BLaER1 treated with 17β-estradiol and CSF1 and Interleukin-3, amounts not matched to agents 10 nM and 100 nM (cell line): ENCODE measurements around the gene TGFBR2.

Experiments used
- H3K27ac ChIP-seq, 11 experiments: shearing (Covaris generic); formaldehyde crosslinking; 2 replicates each; pipeline ENCODE4 v1.8.1; 2022
- H3K27me3 ChIP-seq, 11 experiments: shearing (Covaris generic); formaldehyde crosslinking; 2 replicates each; pipeline ENCODE4 v1.8.1; 2022
- H3K36me3 ChIP-seq, 11 experiments: shearing (Covaris generic); formaldehyde crosslinking; 2 replicates each; pipeline ENCODE4 v1.8.1; 2022
- H3K4me1 ChIP-seq, 10 experiments: shearing (Covaris generic); formaldehyde crosslinking; 2 replicates each; pipeline ENCODE4 v1.8.1; 2022
- H3K4me2 ChIP-seq, 11 experiments: shearing (Covaris generic); formaldehyde crosslinking; 2 replicates each; pipeline ENCODE4 v1.8.1; 2022
- H3K4me3 ChIP-seq, 10 experiments: shearing (Covaris generic); formaldehyde crosslinking; 2 replicates each; pipeline ENCODE4 v1.8.1; 2022
- H3K9ac ChIP-seq, 11 experiments: shearing (Covaris generic); formaldehyde crosslinking; 2 replicates each; pipeline ENCODE4 v1.8.1; 2022
- H3K9me3 ChIP-seq, 11 experiments: shearing (Covaris generic); formaldehyde crosslinking; replicated peaks in 1 of 11; 2 replicates each; pipeline ENCODE4 v1.8.1; 2022
- H4K20me1 ChIP-seq, 11 experiments: shearing (Covaris generic); formaldehyde crosslinking; 2 replicates each; pipeline ENCODE4 v1.8.1; 2022
- Cebpa-rat ChIP-seq, 11 experiments: shearing (Covaris generic); IDR thresholded peaks; 2 replicates each; pipeline ENCODE4 v1.8.1; 2022

Gene TGFBR2

DNA sequence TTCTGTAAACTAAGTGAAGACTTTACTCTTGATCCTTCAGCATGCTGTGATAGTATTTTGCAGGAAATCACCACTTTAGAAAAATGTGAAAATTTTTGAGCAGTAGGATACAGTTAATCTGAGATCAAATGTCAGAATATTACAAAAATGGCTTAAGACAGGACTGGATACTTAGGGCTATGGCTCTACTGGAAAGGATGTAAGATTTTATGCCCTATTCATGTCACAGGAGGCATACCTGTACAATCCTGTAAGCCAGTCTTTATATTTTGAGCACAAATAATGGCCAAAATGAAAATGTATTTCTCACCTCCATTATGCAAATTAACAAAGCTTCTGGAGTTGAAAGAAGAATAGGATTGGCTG is 8.6 kb upstream of the TGFBR2 start:
- no peak overlapping the region for H3K9ac ChIP-seq
- no peak overlapping the region; a peak in 1 of 22 replicates for H3K27ac ChIP-seq
- H4K20me1 ChIP-seq: no peaks in the 10 kb centered on the region
- H3K4me1 ChIP-seq: peaks cover 38 to 58% (median 47%) of the 10 kb centered on the region in 10 experiments
- H3K4me2 ChIP-seq: peak overlapping the region in 6 of 11 experiments; percentile 4 to 31 (median 10); a peak in 5 of 22 replicates
- no peak overlapping the region for H3K4me3 ChIP-seq
- TF ChIP-seq Cebpa-rat (IDR thresholded peaks at IDR 0.05): no peak
- peaks cover 0 to 30% (median 17%) of the 10 kb centered on the region in 11 experiments; a peak in 17 of 22 replicates for H3K9me3 ChIP-seq
- H3K36me3 ChIP-seq: no peaks in the 10 kb centered on the region
- no peaks in the 10 kb centered on the region for H3K27me3 ChIP-seq

DNA sequence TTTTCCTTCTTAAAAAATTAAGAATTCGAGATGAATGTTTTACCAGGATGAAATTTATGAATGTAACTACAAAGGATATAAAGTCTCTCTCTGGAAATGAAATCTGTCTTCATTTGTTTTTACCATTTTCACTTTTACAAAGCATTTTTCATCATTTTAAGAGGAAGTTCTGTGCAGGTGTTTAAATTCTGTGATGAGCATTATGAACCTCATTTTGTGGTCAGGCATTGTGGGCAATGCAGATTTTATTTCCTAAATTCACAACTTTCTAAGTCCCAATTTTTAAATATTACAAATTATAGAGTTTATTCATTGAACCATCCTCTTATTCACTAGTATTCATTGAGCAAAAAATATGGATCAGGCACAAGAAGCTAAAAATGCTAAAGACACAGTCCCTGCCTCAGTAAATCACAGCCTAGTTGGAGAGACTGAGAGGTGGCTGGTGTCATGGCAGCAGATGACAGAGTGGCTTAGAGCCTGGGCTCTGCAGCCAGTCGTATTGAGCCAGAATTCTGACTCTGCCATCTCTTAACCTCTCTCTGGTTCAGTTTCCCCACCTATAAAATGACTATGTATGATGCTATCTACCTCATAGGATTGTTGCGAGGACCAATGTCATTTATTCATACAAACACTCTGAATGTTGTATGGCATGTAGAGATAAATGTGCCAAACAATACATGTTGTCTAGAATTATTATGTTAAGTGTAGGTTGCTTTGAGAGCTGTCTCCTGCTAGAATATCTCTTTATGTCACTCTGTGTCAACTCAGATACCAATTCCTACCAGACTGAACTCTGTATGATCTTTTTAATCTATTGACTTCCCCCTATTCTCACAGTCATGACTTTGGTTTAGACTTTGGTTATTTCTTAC is 7.5 kb upstream of the TGFBR2 start:
- peak overlapping the region; percentile 9 to 57 (median 44); a peak in 17 of 22 replicates for H3K4me2 ChIP-seq

DNA sequence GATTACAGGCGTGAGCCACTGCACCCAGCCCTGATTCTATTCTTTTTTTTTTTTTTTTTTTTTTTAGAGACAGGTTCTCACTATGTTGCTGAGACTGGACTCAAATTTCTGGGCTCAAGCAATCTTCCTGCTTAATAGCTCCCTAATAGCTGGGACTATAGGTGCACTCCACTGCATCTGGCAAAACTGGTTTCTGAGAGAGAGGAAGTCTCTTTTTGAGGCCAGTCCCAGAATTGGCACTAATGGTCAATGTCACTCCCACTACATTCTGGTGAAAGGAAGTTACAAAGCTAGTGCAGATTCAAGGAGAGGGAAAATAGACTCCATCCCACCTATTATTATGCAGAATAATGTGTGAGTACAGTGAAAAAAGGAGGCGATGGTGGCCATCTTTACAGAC is 5.8 kb upstream of the TGFBR2 start:
- H3K9ac ChIP-seq: no peak overlapping the region

More for the DNA sequence above, 7.5 kb upstream of the TGFBR2 start:
- H3K27ac ChIP-seq: peak overlapping the region in 3 of 11 experiments; percentile 9 to 61 (median 45); a peak in 5 of 22 replicates
- H3K9ac ChIP-seq: no peak overlapping the region
- H3K4me3 ChIP-seq: no peak overlapping the region
- peaks cover 0 to 28% (median 17%) of the 10 kb centered on the region in 11 experiments; a peak in 17 of 22 replicates for H3K9me3 ChIP-seq
- no peaks in the 10 kb centered on the region for H3K36me3 ChIP-seq
- TF ChIP-seq Cebpa-rat (IDR thresholded peaks at IDR 0.05): no peak
- H3K4me1 ChIP-seq: peaks cover 49 to 70% (median 58%) of the 10 kb centered on the region in 10 experiments
- H3K27me3 ChIP-seq: no peaks in the 10 kb centered on the region
- no peaks in the 10 kb centered on the region for H4K20me1 ChIP-seq

DNA sequence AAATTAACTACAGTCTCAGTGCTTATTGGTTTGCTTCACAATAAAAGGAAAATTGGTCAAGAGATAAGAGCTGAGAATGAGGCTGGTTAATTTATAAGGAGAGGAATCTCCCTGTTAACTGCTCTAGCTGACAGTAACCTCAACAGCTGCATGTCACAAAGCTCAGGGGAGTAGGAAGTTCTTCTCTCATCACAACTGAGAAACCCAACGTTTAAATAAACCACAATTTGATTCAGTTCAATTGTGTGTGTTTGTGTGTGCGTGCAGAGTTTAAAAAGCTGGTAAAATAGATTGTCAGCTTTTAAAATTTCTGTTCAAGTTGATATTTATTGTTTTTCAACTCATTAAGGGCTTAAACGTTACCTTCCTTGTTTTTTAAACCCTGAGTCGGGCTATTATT is 3.5 kb upstream of the TGFBR2 start:
- TF ChIP-seq Cebpa-rat (IDR thresholded peaks at IDR 0.05): no peak
- H3K9me3 ChIP-seq: peaks cover 0 to 13% (median 7%) of the 10 kb centered on the region in 11 experiments; a peak in 8 of 22 replicates
- H4K20me1 ChIP-seq: peaks cover 0 to 4% (median 0%) of the 10 kb centered on the region in 11 experiments; a peak in 3 of 22 replicates
- peak overlapping the region in 10 of 11 experiments; percentile 69 to 100 (median 98); a peak in 21 of 22 replicates for H3K9ac ChIP-seq
- no peaks in the 10 kb centered on the region for H3K36me3 ChIP-seq
- H3K27me3 ChIP-seq: no peaks in the 10 kb centered on the region
- H3K4me2 ChIP-seq: peak overlapping the region; percentile 86 to 96 (median 89)
- H3K4me1 ChIP-seq: peaks cover 62 to 80% (median 70%) of the 10 kb centered on the region in 10 experiments
- peak overlapping the region; percentile 87 to 100 (median 99); a peak in 21 of 22 replicates for H3K27ac ChIP-seq
- peak overlapping the region in 5 of 10 experiments; percentile 9 to 40 (median 18); a peak in 6 of 20 replicates for H3K4me3 ChIP-seq

More for the DNA sequence above, 5.8 kb upstream of the TGFBR2 start:
- Histone ChIP-seq H3K27ac (peak overlapping the region in 4 of 11 experiments; percentile 19 to 99 (median 98); a peak in 3 of 22 replicates), H3K4me1 (peaks cover 58 to 86% (median 73%) of the 10 kb centered on the region in 10 experiments), H4K20me1 (no peaks in the 10 kb centered on the region), H3K4me3 (no peak overlapping the region), H3K27me3 (no peaks in the 10 kb centered on the region), H3K4me2 (peak overlapping the region; percentile 10 to 96 (median 86); a peak in 11 of 22 replicates), H3K9me3 (peaks cover 0 to 16% (median 8%) of the 10 kb centered on the region in 11 experiments; a peak in 9 of 22 replicates), H3K36me3 (no peaks in the 10 kb centered on the region)
- TF ChIP-seq Cebpa-rat (IDR thresholded peaks at IDR 0.05): no peak

DNA sequence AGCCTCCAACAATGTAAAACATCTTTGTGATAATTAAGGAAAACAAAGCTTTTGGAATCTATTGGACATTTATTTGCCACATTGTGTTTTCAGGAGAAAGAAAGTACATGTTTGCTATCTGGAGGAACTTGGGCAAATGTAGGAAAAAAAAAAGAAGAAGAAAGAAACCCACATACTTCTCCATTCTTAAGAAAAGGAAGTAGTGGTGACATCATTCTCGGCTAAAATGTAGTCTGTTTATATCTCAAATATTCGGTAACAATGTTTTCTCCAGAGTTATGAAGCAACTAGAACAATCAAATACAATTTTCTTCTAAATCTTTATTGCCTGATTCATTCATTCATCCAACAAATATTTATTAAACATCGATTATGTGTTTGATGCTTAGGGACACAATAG is 2.3 kb upstream of the TGFBR2 start:
- peak in 1 of 11 experiments; percentile 10; a peak in 1 of 22 replicates for TF ChIP-seq Cebpa-rat (IDR thresholded peaks at IDR 0.05)
- H3K4me2 ChIP-seq: peak overlapping the region; percentile 86 to 96 (median 89)
- no peaks in the 10 kb centered on the region; a peak in 1 of 22 replicates for H3K36me3 ChIP-seq
- peak overlapping the region in 9 of 10 experiments; percentile 87 to 99 (median 93); a peak in 16 of 20 replicates for H3K4me3 ChIP-seq
- peaks cover 56 to 68% (median 63%) of the 10 kb centered on the region in 10 experiments for H3K4me1 ChIP-seq
- peak overlapping the region; percentile 87 to 100 (median 99) for H3K27ac ChIP-seq
- H4K20me1 ChIP-seq: peaks cover 0 to 14% (median 0%) of the 10 kb centered on the region in 11 experiments; a peak in 6 of 22 replicates
- peak overlapping the region; percentile 95 to 100 (median 99); a peak in 21 of 22 replicates for H3K9ac ChIP-seq
- no peaks in the 10 kb centered on the region for H3K27me3 ChIP-seq
- H3K9me3 ChIP-seq: peaks cover 0 to 13% (median 7%) of the 10 kb centered on the region in 11 experiments; a peak in 8 of 22 replicates

DNA sequence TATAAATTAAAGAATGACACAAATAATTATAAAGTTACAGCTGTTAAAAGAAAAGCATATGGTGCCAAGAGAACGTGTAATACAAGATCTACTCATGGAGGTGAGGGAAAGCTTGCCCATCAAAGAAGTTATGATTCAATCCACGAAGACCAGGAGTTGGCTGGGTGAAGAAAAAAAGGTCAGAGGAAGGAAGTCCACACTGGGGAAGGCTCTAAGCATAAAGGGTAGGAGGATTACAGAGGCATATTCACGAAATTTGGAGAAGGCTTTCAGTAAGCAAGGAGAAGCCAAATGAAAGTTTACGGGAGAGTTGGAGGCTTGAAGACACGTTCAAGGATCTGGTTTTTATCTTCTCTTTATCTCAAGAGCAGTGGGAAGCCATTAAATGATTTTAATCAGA is 1.8 kb upstream of the TGFBR2 start:
- Histone ChIP-seq H3K9me3 (peaks cover 0 to 13% (median 7%) of the 10 kb centered on the region in 11 experiments; a peak in 8 of 22 replicates), H3K27ac (peak overlapping the region; percentile 87 to 100 (median 99)), H4K20me1 (peaks cover 0 to 17% (median 3%) of the 10 kb centered on the region in 11 experiments; a peak in 8 of 22 replicates), H3K9ac (peak overlapping the region; percentile 95 to 100 (median 99)), H3K4me1 (peaks cover 54 to 66% (median 60%) of the 10 kb centered on the region in 10 experiments), H3K36me3 (no peaks in the 10 kb centered on the region; a peak in 1 of 22 replicates), H3K4me2 (peak overlapping the region; percentile 86 to 96 (median 89)), H3K27me3 (no peaks in the 10 kb centered on the region), H3K4me3 (peak overlapping the region; percentile 87 to 99 (median 94))
- TF ChIP-seq Cebpa-rat (IDR thresholded peaks at IDR 0.05): no peak

DNA sequence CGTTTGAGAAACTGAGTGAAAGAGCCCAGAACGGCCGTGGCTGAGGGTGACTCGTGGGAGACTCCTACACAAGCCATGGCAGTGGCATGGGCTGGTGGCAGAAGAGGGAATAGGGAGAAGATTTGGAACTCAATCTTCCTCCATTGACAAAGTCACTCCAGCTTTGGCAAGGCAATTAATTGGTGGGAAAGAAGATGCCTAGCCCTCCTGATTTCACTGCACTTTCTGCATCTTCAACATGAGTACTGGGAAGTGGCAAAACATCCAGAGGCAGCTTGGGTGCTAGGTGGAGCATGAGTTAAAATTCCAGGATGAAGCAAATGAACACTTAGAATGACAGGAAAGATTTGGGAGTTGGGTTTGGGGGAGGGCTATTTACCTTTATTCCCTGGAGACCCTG is 1.4 kb upstream of the TGFBR2 start:
- Histone ChIP-seq H4K20me1 (peaks cover 0 to 22% (median 8%) of the 10 kb centered on the region in 11 experiments; a peak in 13 of 22 replicates), H3K9ac (peak overlapping the region; percentile 95 to 100 (median 99)), H3K9me3 (peaks cover 0 to 13% (median 7%) of the 10 kb centered on the region in 11 experiments; a peak in 8 of 22 replicates), H3K27me3 (no peaks in the 10 kb centered on the region), H3K36me3 (no peaks in the 10 kb centered on the region; a peak in 2 of 22 replicates), H3K4me2 (peak overlapping the region; percentile 86 to 96 (median 89)), H3K4me3 (peak overlapping the region; percentile 87 to 99 (median 94)), H3K4me1 (peaks cover 59 to 70% (median 63%) of the 10 kb centered on the region in 10 experiments), H3K27ac (peak overlapping the region; percentile 87 to 100 (median 99))
- TF ChIP-seq Cebpa-rat (IDR thresholded peaks at IDR 0.05): no peak

DNA sequence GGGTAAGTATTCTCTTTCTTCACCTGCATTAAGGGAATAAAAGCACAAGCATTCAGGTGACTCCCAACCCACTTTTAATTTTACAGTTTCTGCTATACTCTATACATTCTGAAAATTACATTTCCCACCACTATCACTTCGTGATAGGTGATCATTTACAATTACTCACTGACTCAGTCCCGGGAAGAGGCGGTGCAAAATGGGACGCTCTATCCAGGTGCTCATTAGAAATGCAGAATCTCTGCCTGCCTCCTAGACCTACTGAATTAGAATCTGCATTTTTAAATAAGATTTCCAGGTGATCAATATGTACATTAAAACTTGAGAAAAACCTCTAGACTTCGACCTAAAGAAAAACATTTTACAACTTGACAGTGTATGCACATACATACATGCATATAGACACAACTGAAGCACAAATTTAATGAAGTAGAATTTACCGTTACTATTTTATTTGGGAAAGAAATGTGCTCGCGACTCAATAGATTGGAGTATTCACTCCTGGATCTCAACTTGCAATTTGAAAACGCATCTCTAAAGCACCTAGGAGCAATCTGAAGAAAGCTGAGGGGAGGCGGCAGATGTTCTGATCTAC is 598 bp upstream of the TGFBR2 start:
- Histone ChIP-seq H4K20me1 (peaks cover 0 to 30% (median 16%) of the 10 kb centered on the region in 11 experiments; a peak in 17 of 22 replicates), H3K4me2 (peak overlapping the region; percentile 86 to 96 (median 89)), H3K36me3 (peaks cover 0 to 5% (median 0%) of the 10 kb centered on the region in 11 experiments; a peak in 3 of 22 replicates), H3K9ac (peak overlapping the region; percentile 95 to 100 (median 99)), H3K4me1 (peaks cover 60 to 70% (median 65%) of the 10 kb centered on the region in 10 experiments), H3K4me3 (peak overlapping the region; percentile 87 to 99 (median 94)), H3K27me3 (no peaks in the 10 kb centered on the region), H3K27ac (peak overlapping the region; percentile 87 to 100 (median 99); a peak in 21 of 22 replicates), H3K9me3 (peaks cover 0 to 8% (median 6%) of the 10 kb centered on the region in 11 experiments; a peak in 8 of 22 replicates)
- no peak for TF ChIP-seq Cebpa-rat (IDR thresholded peaks at IDR 0.05)
